HG03064 (cell line): Measurements from ENCODE around the gene ITK.
"Not testable (repeated sequence)": the region's sequence is repeated elsewhere in the genome, so short reads cannot be mapped to it uniquely, and the experiment has no call there.

Experiments
- ATAC-seq: cut with Tn5 transposase; IDR thresholded peaks from one replicate; pipeline ENCODE4 v1.9.1; 2021; ENCODE audit warnings: low read depth; ENCODE audit not compliant: unreplicated experiment

ITK gene

GRCh38 chr5:157205708-157206107 lies 25.1 kb downstream of the ITK start:
- no peak for ATAC-seq

GRCh38 chr5:157210652-157211051 lies 30.0 kb downstream of the ITK start:
- not testable (repeated sequence) for ATAC-seq

DNA sequence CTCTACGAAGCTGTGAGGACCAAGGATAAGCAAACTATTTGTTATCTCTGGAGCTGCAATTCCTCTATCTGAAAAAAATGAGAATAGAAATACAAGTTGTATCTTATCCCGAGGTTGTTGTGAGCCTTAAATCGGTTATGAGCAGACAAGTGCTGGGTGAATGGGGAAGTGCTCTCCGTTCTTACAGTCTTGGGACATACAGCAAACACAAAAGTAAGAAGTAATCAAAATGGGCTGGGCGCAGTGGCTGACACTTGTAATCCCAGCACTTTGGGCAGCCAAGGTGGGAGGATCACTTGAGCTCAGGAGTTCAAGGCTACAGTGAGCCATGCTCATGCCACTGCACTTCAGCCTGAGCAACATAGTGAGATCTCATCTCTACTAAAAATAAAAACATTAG lies 31.7 kb downstream of the ITK start:
- no peak for ATAC-seq

DNA sequence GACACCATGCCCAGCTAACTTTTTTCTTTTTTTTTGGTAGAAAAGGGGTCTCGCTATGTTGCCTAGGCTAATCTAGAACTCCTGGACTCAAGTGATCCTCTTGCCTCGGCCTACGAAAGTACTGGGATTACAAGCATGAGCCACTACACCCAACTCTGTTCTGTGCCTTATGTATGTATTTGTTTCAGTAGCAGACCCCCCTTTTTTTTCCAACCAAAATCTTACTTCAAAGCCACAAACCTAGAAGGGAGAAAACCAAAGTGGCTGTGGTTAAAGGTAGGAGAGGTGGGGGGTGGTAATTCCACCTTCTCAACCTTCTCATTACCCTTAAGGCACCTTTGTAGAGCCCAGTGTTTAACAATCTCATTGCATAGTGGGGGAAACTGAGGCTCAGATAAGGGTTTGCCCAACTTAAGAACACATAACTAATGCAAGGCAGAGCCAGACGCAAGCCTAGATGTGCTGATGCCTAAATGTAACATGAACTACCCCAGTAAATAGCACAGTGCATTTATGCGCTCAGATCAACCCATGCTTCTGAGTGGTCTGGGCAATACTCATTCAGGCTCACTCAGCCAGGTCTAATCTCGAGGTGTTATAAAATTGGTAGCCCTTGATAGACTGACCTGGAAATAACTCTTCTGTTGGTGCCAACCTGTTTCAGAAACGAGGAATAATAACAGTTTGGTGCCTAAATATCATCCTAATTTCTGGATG lies 33.0 kb downstream of the ITK start:
- ATAC-seq = no peak

GRCh38 chr5:157214415-157214814 lies 33.8 kb downstream of the ITK start:
- ATAC-seq = no peak

DNA sequence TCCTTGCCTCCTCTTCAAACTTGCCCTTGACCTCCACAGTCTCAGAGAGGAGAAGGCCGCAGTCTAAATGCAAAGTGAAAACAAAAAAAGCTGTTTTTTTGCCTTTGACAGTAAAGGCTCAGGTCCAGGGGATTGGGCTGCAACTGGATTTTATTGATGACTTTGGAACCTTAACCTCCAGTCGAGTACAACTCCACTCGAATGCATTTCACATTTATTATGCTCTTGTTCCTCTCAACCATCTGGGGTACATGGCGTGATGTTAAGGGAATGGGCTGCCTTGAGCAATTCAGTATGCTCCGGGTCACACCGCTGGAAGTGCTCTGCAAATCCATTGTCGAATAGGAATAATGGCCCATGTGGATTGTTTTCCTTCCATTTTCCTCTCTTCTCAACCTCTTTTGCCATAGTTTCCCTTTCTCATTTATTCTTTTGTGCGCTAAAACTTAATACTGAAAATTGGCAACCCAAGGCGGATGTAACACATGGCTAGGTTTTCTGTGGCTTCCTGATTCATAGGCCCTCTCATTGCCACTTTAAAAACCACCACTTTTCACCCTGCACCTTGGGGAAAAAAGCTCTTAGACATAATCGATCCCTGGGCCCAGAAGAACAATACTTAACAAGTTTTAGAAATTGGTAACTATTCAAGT lies 34.3 kb downstream of the ITK start:
- peak; percentile 63 for ATAC-seq

DNA sequence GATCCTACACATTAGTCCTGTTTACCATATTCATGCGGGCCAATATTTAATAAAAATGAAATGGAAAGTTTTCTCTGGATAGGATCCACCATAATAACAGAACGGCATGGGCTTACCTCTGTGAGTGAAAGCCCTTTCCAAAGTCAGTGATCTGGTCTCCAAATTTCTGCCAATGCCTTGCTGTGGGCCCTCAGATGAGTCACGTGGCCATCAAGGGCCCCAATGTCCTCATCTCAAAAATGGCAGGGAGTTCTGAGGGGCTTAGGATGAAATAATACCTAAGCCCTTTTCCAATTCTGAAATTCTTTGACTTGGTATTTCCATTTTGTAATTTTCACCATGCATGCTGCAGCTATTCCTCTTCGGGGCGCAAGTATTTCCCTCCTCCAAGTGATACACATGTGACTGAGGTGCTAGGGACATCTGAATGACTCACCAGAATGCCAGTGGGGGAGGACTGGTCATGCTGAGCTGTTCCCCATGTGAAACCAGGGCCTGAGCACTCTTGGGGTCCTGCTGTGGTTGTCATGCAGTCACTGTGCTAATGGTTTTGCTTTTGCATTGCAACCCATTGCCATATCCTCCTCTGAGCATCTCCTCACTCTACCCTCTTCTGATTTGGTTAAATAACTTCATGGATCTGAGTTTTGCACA lies 35.0 kb downstream of the ITK start:
- peak; percentile 1 for ATAC-seq

DNA sequence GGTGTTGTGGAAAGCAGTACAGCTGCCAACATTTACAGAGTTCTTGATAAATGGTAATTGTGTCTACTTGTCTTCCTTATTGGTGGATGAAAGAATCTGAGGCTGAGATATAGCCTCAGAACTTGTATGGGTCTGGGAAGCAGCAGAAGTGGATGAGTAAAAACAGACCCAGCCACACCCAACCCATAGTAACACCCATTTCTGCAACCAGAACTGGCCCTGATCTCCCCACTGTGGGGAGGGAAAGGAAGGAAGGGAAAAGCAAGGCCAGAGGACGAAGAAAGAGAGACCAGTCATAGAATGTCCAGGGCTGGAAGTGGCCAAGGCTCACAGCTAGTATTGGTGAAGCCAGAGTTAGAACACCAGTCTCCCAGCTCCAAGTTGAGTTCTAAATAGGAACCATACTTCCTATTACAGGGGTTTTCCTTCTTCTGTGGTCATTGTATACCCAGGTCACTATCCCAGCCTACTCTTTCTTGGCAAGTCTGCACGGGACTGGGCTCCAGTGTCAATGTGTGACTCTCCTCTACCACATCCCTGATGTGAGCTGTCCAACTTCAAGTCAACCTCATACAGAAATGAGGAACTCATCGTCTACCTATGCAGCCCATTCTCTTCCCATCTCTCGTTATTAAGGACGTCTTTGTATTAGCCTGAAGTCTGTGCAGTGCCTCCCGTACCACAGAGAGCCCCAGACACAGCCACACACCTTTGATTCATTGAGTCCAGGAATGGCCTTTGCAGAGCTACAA lies 35.9 kb downstream of the ITK start:
- no peak for ATAC-seq

DNA sequence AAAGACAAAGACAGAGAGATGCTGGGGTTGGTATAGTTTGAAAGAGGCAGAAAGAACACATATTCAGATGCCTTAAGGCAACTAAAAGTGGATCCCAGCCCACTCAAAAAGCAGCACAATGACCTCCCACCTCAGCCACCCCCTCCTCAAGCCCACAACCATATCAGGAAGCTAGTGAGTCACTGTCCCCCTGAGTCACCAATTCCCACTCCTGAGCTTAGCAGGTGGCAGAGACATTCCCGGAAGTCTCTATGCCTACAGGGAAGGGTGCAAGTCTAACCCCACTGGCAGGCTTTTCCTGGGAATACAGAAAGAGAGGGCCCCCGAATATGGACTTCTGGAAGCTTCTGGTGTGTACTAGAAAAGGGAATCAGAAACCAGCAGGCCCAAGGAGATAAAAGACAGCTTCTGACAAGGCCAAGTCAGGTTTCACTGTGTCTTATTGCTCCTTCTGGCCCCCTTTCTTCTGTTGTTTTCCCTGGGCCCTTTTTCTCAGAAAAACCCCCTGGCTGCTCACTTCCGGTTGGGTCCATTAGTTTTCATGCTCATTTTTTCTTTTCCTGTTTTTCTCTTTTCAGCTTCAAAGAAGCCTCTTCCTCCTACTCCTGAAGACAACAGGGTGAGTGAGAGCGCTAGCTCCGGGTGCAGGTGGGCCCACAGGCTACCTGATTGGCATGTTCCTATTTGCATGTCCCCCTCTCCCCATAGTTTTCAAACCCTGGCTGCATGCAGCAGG lies 36.8 kb downstream of the ITK start:
- no peak for ATAC-seq

- ATAC-seq = peak; percentile 38
These were observed 39.0 kb downstream of the ITK start for GRCh38 chr5:157219491-157220271.

DNA sequence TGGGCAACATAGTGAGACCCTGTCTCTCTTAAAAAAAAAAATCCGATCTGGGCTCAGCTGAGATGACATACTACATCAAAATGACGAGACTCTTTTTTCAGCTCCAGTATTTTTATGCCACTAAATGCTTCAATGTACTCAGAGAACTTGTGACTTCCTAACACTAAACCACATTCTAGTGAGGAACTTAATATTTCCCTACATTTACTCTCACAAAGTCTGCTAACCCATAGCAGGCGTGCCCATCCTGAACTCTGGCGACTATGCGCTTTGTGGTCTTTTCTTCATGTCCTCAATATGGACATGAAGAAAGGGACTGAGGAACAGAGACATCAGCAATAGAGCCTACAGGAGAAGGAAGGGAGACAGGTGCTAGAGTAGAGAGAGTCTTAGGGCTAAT lies 41.3 kb downstream of the ITK start:
- ATAC-seq = no peak

DNA sequence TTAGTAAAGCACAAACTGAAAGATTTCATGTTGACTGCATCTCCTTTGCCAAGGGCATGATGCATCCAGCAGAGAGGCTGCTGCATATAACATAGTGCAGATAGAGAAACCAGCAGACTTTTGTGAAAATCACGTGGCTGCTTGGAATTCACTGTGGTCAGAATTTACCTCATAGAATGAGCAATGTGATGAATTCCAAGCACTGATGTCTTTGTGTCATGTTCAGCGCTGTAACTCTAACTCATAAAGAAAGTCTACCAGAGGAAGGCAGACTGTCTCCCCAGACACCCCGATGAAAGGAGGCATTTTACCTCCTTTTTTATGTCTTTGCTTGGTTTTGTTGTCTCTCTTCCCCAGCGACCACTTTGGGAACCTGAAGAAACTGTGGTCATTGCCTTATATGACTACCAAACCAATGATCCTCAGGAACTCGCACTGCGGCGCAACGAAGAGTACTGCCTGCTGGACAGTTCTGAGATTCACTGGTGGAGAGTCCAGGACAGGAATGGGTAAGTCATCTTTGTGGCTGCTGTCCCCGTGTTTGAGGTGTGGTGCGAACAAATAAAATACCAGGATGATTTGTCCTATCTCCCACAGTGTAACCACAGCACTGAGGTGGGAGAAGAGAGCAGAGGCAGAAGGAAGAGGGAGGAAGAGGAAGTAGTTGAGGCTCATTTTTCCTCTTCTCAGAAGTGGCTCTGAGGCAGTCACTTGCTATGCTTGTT lies 42.0 kb downstream of the ITK start:
- ATAC-seq = no peak

DNA sequence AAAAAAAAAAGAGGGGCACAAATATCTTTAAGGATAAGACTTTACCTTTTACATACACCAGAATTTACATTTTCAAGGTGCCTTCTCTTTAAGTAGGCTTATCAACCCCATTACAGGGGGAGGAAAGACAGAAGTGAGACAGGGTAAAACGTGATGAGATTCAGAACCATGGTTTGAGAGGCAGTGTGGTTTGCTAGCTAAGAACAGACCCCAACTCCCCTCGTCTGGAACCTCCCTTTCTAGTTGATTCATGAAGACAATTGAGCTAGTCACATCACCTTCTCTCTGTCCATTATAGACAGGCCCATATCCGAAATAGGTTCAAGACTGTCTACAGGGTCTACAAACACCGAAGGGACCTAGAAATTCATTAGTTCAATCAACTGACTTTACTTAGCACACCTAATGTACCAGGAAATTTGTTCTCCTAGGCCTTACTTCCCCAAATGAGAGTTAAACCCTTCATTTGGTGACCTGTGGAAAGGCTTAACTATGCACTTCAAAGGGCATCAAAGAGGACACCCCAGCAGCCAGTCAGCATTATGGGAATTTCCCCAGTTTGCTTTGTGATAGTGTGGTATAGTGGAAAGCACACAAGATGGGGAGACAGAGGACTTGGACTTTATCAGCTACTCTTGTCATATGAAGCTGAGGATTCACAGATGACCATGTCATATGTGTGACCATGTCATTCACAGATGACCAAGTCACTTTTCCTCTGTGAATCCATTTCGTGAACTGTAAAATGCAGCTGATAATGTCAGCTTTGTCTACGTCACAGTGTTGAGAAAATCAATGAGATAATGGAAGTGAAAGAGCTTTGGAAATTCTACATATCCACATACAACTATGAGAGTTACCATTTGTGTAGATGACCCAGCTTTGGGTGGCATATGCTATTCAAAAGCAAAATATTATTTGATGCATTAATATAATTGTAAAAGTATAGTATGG lies 45.1 kb downstream of the ITK start:
- ATAC-seq = no peak

GRCh38 chr5:157230610-157231009 lies 50.0 kb downstream of the ITK start:
- ATAC-seq = no peak

- ATAC-seq = no peak
These were observed 52.1 kb downstream of the ITK start for GRCh38 chr5:157232706-157233105.

- ATAC-seq = no peak
These were observed 52.9 kb downstream of the ITK start for GRCh38 chr5:157233515-157233914.

DNA sequence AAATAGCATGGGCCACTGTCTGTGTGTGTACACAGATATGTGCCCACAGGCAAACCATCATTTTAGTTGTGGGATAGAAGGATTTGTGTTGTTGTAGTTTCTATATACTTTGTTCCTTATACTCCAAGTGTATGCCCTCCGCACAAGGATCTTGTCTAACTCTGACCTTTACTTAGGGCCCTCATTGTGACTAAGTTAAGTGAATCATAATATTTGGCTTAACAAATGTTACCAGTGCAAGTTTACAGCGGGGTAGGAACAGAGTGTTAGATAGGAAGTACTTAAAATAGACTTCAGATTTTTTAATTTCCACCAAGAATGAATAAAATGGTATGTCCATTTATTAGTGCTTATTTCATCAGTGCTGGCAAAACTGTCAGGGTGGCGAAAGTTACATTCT lies 55.8 kb downstream of the ITK start:
- ATAC-seq = no peak

DNA sequence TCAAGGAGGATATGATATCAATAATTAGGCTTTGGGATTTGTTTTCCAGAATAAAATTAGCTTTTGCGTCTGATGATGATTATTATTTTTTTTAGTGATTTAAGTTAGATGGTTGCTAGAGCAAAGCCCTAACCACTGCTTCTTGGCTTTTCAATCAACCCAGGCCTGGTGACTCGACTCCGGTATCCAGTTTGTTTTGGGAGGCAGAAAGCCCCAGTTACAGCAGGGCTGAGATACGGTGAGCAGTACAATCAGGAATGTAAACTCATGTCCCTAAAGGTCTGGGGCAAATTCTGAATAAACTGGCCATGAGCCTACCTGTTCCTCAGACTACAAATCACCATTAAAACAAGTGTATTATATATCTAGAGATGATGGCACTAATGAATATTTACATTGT lies 60.8 kb downstream of the ITK start:
- no peak for ATAC-seq
